ENCODE results near the gene ABCC8.

Gene ABCC8

GRCh38 chr11:17515443-17516176, 39.0 kb upstream of the ABCC8 start:
- no peaks in the 10 kb centered on the region for H3K9me3 ChIP-seq (ENCODE audit: insufficient read depth, low read depth, low read length)
- H3K27ac ChIP-seq (ENCODE audit: low read depth, low read length): no peak overlapping the region
- H3K4me3 ChIP-seq (ENCODE audit: low read length): no peak overlapping the region
- H3K4me1 ChIP-seq (ENCODE audit: insufficient read depth, low read length): no peaks in the 10 kb centered on the region; the same call in 1 of the 2 replicates
- no peaks in the 10 kb centered on the region; the same call in 1 of the 2 replicates for H3K27me3 ChIP-seq (ENCODE audit: insufficient read depth, low read length)
- no peak overlapping the region for H3K9ac ChIP-seq (ENCODE audit: low read depth, low read length)
- WGBS: 96% methylated on average over 5 of the region's 5 CpGs
- H3K36me3 ChIP-seq (ENCODE audit: insufficient read depth, low read length): no peaks in the 10 kb centered on the region

- no peaks in the 10 kb centered on the region for H3K36me3 ChIP-seq (ENCODE audit: insufficient read depth, low read length)
- H3K9ac ChIP-seq (ENCODE audit: low read depth, low read length): no peak overlapping the region
- H3K27me3 ChIP-seq (ENCODE audit: insufficient read depth, low read length): no peaks in the 10 kb centered on the region; the same call in 1 of the 2 replicates
- H3K9me3 ChIP-seq (ENCODE audit: insufficient read depth, low read depth, low read length): no peaks in the 10 kb centered on the region
- H3K4me1 ChIP-seq (ENCODE audit: insufficient read depth, low read length): no peaks in the 10 kb centered on the region; the same call in 1 of the 2 replicates
- no peak overlapping the region for H3K27ac ChIP-seq (ENCODE audit: low read depth, low read length)
- WGBS: 90% methylated on average over 4 of the region's 4 CpGs
- no peak overlapping the region for H3K4me3 ChIP-seq (ENCODE audit: low read length)
Measured at GRCh38 chr11:17514476-17514875, 37.8 kb upstream of the ABCC8 start.

GRCh38 chr11:17513853-17514252, 37.2 kb upstream of the ABCC8 start:
- no peak overlapping the region for H3K9ac ChIP-seq (ENCODE audit: low read depth, low read length)
- no peaks in the 10 kb centered on the region; the same call in 1 of the 2 replicates for H3K27me3 ChIP-seq (ENCODE audit: insufficient read depth, low read length)
- 87% methylated on average over 1 of the region's 1 CpG for WGBS
- H3K27ac ChIP-seq (ENCODE audit: low read depth, low read length): no peak overlapping the region
- H3K4me1 ChIP-seq (ENCODE audit: insufficient read depth, low read length): no peaks in the 10 kb centered on the region; the same call in 1 of the 2 replicates
- H3K9me3 ChIP-seq (ENCODE audit: insufficient read depth, low read depth, low read length): no peaks in the 10 kb centered on the region
- no peaks in the 10 kb centered on the region for H3K36me3 ChIP-seq (ENCODE audit: insufficient read depth, low read length)
- H3K4me3 ChIP-seq (ENCODE audit: low read length): no peak overlapping the region

- no peaks in the 10 kb centered on the region; the same call in 1 of the 2 replicates for H3K27me3 ChIP-seq (ENCODE audit: insufficient read depth, low read length)
- H3K4me3 ChIP-seq (ENCODE audit: low read length): no peak overlapping the region
- no peaks in the 10 kb centered on the region for H3K36me3 ChIP-seq (ENCODE audit: insufficient read depth, low read length)
- WGBS: 82% methylated on average over 2 of the region's 2 CpGs
- H3K4me1 ChIP-seq (ENCODE audit: insufficient read depth, low read length): 0 out of 2 replicates have a peak, but pooled peaks cover 3% of the 10 kb centered on the region
- no peak overlapping the region for H3K9ac ChIP-seq (ENCODE audit: low read depth, low read length)
- H3K9me3 ChIP-seq (ENCODE audit: insufficient read depth, low read depth, low read length): no peaks in the 10 kb centered on the region
- H3K27ac ChIP-seq (ENCODE audit: low read depth, low read length): no peak overlapping the region
Measured at GRCh38 chr11:17512101-17512500, 35.5 kb upstream of the ABCC8 start.

- H3K27me3 ChIP-seq (ENCODE audit: insufficient read depth, low read length): no peaks in the 10 kb centered on the region; the same call in 1 of the 2 replicates
- no peak overlapping the region for H3K9ac ChIP-seq (ENCODE audit: low read depth, low read length)
- H3K4me3 ChIP-seq (ENCODE audit: low read length): no peak overlapping the region
- H3K27ac ChIP-seq (ENCODE audit: low read depth, low read length): no peak overlapping the region
- H3K4me1 ChIP-seq (ENCODE audit: insufficient read depth, low read length): 0 out of 2 replicates have a peak, but pooled peaks cover 3% of the 10 kb centered on the region
- no peaks in the 10 kb centered on the region for H3K9me3 ChIP-seq (ENCODE audit: insufficient read depth, low read depth, low read length)
- 71% methylated on average over 3 of the region's 3 CpGs for WGBS
- no peaks in the 10 kb centered on the region for H3K36me3 ChIP-seq (ENCODE audit: insufficient read depth, low read length)
Measured at GRCh38 chr11:17511571-17511970, 34.9 kb upstream of the ABCC8 start.

GRCh38 chr11:17510507-17511206, 34.0 kb upstream of the ABCC8 start:
- Histone ChIP-seq H3K27ac (ENCODE audit: low read depth, low read length) (no peak overlapping the region), H3K4me3 (ENCODE audit: low read length) (no peak overlapping the region), H3K9me3 (ENCODE audit: insufficient read depth, low read depth, low read length) (no peaks in the 10 kb centered on the region), H3K27me3 (ENCODE audit: insufficient read depth, low read length) (no peaks in the 10 kb centered on the region; the same call in 1 of the 2 replicates), H3K36me3 (ENCODE audit: insufficient read depth, low read length) (no peaks in the 10 kb centered on the region), H3K9ac (ENCODE audit: low read depth, low read length) (no peak overlapping the region), H3K4me1 (ENCODE audit: insufficient read depth, low read length) (0 out of 2 replicates have a peak, but pooled peaks cover 3% of the 10 kb centered on the region)
- 85% methylated on average over 3 of the region's 4 CpGs for WGBS

GRCh38 chr11:17508791-17509190, 32.1 kb upstream of the ABCC8 start:
- Histone ChIP-seq H3K4me3 (ENCODE audit: low read length) (no peak overlapping the region), H3K27me3 (ENCODE audit: insufficient read depth, low read length) (peaks cover 3% of the 10 kb centered on the region; the same call in 1 of the 2 replicates), H3K36me3 (ENCODE audit: insufficient read depth, low read length) (no peaks in the 10 kb centered on the region), H3K9me3 (ENCODE audit: insufficient read depth, low read depth, low read length) (no peaks in the 10 kb centered on the region), H3K4me1 (ENCODE audit: insufficient read depth, low read length) (0 out of 2 replicates have a peak, but pooled peaks cover 3% of the 10 kb centered on the region), H3K9ac (ENCODE audit: low read depth, low read length) (no peak overlapping the region), H3K27ac (ENCODE audit: low read depth, low read length) (no peak overlapping the region)
- WGBS: 95% methylated on average over 2 of the region's 3 CpGs

GRCh38 chr11:17508306-17508705, 31.7 kb upstream of the ABCC8 start:
- H3K27ac ChIP-seq (ENCODE audit: low read depth, low read length): no peak overlapping the region
- H3K9me3 ChIP-seq (ENCODE audit: insufficient read depth, low read depth, low read length): no peaks in the 10 kb centered on the region
- H3K9ac ChIP-seq (ENCODE audit: low read depth, low read length): no peak overlapping the region
- H3K4me3 ChIP-seq (ENCODE audit: low read length): no peak overlapping the region
- H3K4me1 ChIP-seq (ENCODE audit: insufficient read depth, low read length): 0 out of 2 replicates have a peak, but pooled peaks cover 3% of the 10 kb centered on the region
- 62% methylated on average over 1 of the region's 3 CpGs for WGBS
- peaks cover 3% of the 10 kb centered on the region; the same call in 1 of the 2 replicates for H3K27me3 ChIP-seq (ENCODE audit: insufficient read depth, low read length)
- no peaks in the 10 kb centered on the region for H3K36me3 ChIP-seq (ENCODE audit: insufficient read depth, low read length)

- H3K36me3 ChIP-seq (ENCODE audit: insufficient read depth, low read length): no peaks in the 10 kb centered on the region
- peaks cover 3% of the 10 kb centered on the region; the same call in 1 of the 2 replicates for H3K27me3 ChIP-seq (ENCODE audit: insufficient read depth, low read length)
- no peak overlapping the region for H3K4me3 ChIP-seq (ENCODE audit: low read length)
- no peaks in the 10 kb centered on the region for H3K9me3 ChIP-seq (ENCODE audit: insufficient read depth, low read depth, low read length)
- 0 out of 2 replicates have a peak, but pooled peaks cover 3% of the 10 kb centered on the region for H3K4me1 ChIP-seq (ENCODE audit: insufficient read depth, low read length)
- WGBS: 93% methylated on average over 2 of the region's 2 CpGs
- no peak overlapping the region for H3K9ac ChIP-seq (ENCODE audit: low read depth, low read length)
- no peak overlapping the region for H3K27ac ChIP-seq (ENCODE audit: low read depth, low read length)
Measured at GRCh38 chr11:17507773-17508172, 31.1 kb upstream of the ABCC8 start.

GRCh38 chr11:17506942-17507341, 30.3 kb upstream of the ABCC8 start:
- H3K4me3 ChIP-seq (ENCODE audit: low read length): no peak overlapping the region
- no peak overlapping the region for H3K27ac ChIP-seq (ENCODE audit: low read depth, low read length)
- peaks cover 3% of the 10 kb centered on the region; the same call in 1 of the 2 replicates for H3K27me3 ChIP-seq (ENCODE audit: insufficient read depth, low read length)
- no peaks in the 10 kb centered on the region for H3K9me3 ChIP-seq (ENCODE audit: insufficient read depth, low read depth, low read length)
- H3K4me1 ChIP-seq (ENCODE audit: insufficient read depth, low read length): 0 out of 2 replicates have a peak, but pooled peaks cover 3% of the 10 kb centered on the region
- H3K9ac ChIP-seq (ENCODE audit: low read depth, low read length): no peak overlapping the region
- no peaks in the 10 kb centered on the region for H3K36me3 ChIP-seq (ENCODE audit: insufficient read depth, low read length)
- WGBS: 74% methylated on average over 3 of the region's 3 CpGs

- Histone ChIP-seq H3K9me3 (ENCODE audit: insufficient read depth, low read depth, low read length) (no peaks in the 10 kb centered on the region), H3K4me1 (ENCODE audit: insufficient read depth, low read length) (0 out of 2 replicates have a peak, but pooled peaks cover 3% of the 10 kb centered on the region), H3K27me3 (ENCODE audit: insufficient read depth, low read length) (peaks cover 3% of the 10 kb centered on the region; the same call in 1 of the 2 replicates), H3K9ac (ENCODE audit: low read depth, low read length) (no peak overlapping the region), H3K36me3 (ENCODE audit: insufficient read depth, low read length) (no peaks in the 10 kb centered on the region), H3K27ac (ENCODE audit: low read depth, low read length) (no peak overlapping the region), H3K4me3 (ENCODE audit: low read length) (no peak overlapping the region)
- WGBS: 94% methylated on average over 6 of the region's 6 CpGs
Measured at GRCh38 chr11:17506314-17506713, 29.7 kb upstream of the ABCC8 start.
